ENCODE results near the gene MAP10.

MAP10 gene

DNA sequence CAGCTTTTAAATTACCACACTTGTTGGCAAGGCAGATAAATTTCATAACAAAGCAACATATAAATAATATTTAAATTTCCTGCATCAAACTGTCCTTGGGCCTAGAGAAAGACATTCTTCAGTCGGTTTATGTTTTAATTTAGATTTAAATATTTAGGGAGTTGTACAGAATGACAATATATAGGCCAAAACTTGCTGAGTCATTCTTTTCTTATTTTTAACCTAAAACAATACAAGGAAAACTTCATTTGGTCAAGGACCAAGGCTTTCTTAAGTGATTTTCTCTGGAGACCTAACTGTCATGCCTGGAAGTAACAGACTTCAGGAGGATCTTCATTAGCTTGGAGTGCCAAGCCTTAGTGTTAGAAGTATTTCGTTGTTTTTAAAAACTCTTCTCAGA is 5.6 kb downstream of the MAP10 start:
- no peak overlapping the region for H3K9ac ChIP-seq (ENCODE audit: low read length)
- H3K4me1 ChIP-seq (ENCODE audit: control insufficient read depth, insufficient read depth, low read length) = peaks cover 3% of the 10 kb centered on the region
- no peaks in the 10 kb centered on the region for H3K27me3 ChIP-seq (ENCODE audit: control insufficient read depth, insufficient read depth, low read length)
- H3K36me3 ChIP-seq (ENCODE audit: control insufficient read depth, insufficient read depth, low read length) = no peaks in the 10 kb centered on the region
- no peak overlapping the region for H3K4me3 ChIP-seq (ENCODE audit: low read length)
- no peaks in the 10 kb centered on the region for H3K9me3 ChIP-seq (ENCODE audit: control insufficient read depth, low read length)

DNA sequence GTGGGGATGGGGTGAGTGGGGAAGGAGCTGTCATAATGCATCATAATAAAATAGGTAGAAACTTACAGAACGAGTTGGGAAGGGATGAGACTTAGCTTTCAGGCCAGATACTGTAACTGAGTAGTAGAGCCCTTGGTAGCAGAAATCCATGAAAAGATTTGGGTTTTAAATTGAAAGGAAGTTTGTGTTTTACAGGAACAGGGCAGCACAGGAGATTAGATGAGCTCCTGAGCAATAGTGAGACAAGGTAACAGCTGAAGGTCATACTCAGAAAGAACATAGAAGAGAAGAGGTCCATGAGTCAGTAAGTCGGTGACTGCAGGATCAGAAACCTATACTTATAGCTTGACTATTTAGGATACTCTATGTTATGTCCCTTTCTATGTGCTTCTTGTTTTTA is 7.3 kb downstream of the MAP10 start:
- Histone ChIP-seq H3K9me3 (ENCODE audit: control insufficient read depth, low read length) (no peaks in the 10 kb centered on the region), H3K4me1 (ENCODE audit: control insufficient read depth, insufficient read depth, low read length) (no peaks in the 10 kb centered on the region), H3K27me3 (ENCODE audit: control insufficient read depth, insufficient read depth, low read length) (no peaks in the 10 kb centered on the region), H3K4me3 (ENCODE audit: low read length) (no peak overlapping the region), H3K9ac (ENCODE audit: low read length) (no peak overlapping the region), H3K36me3 (ENCODE audit: control insufficient read depth, insufficient read depth, low read length) (no peaks in the 10 kb centered on the region)

DNA sequence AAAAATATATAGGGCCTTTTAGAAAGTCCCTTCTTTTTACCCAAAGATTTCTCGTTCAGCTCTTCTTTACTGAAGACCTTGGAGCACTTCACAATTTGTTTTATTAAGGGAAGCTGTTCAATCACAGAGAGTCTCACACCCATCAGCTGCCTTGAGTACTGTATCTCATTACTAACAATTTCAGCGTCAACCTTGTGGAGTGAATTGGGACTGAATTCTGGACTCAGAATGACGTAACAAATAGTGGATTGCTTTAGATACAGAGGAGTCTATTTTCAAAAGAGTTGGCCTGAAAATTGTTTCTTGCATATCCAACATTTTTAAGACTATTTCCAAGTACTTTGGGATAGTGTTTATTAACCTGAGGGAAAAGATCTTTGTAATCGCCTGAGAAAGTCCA is 7.9 kb downstream of the MAP10 start:
- Histone ChIP-seq H3K36me3 (ENCODE audit: control insufficient read depth, insufficient read depth, low read length) (no peaks in the 10 kb centered on the region), H3K9me3 (ENCODE audit: control insufficient read depth, low read length) (no peaks in the 10 kb centered on the region), H3K4me3 (ENCODE audit: low read length) (no peak overlapping the region), H3K27me3 (ENCODE audit: control insufficient read depth, insufficient read depth, low read length) (no peaks in the 10 kb centered on the region), H3K4me1 (ENCODE audit: control insufficient read depth, insufficient read depth, low read length) (no peaks in the 10 kb centered on the region), H3K9ac (ENCODE audit: low read length) (no peak overlapping the region)

DNA sequence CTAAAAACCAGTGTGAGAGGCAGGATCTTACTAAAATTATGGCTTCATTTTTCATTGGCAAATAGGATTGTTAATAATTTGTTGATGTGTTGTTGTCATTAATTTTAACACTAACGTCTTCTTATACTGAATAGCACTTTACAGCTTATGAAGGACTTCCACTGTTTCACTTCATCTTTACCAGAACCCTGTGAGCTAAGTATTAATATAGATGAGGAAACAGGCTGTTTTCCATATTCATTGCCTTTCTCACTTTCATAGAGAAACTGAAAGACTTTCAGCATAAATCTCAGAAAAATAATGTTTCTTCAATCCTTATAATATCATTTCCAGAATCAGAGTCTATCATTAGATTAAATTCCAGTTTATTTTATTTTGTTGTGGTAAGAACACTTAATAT is 8.5 kb downstream of the MAP10 start:
- H3K9ac ChIP-seq (ENCODE audit: low read length) = no peak overlapping the region
- no peaks in the 10 kb centered on the region for H3K27me3 ChIP-seq (ENCODE audit: control insufficient read depth, insufficient read depth, low read length)
- no peaks in the 10 kb centered on the region for H3K9me3 ChIP-seq (ENCODE audit: control insufficient read depth, low read length)
- no peaks in the 10 kb centered on the region for H3K36me3 ChIP-seq (ENCODE audit: control insufficient read depth, insufficient read depth, low read length)
- no peak overlapping the region for H3K4me3 ChIP-seq (ENCODE audit: low read length)
- no peaks in the 10 kb centered on the region for H3K4me1 ChIP-seq (ENCODE audit: control insufficient read depth, insufficient read depth, low read length)

DNA sequence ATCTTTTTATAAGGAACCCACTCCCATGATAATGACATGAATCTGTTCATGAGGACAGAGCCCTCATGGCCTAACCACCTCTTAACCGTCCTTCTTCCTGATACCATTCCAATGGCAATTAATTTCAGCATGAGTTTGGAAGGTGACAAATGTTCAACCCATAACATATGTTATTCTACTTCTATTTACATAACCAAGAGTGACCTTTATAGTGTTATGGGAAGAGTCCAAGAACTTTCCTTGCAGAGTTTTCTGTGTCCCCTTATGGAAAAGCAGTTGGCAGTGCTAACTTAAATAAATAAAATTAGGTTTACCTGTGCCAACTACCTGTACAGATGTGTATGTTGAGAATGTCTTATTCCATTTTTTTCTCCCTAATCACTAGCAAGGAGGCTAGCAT is 11.1 kb downstream of the MAP10 start:
- no peak overlapping the region for H3K4me3 ChIP-seq (ENCODE audit: low read length)
- H3K9ac ChIP-seq (ENCODE audit: low read length) = no peak overlapping the region
- H3K36me3 ChIP-seq (ENCODE audit: control insufficient read depth, insufficient read depth, low read length) = no peaks in the 10 kb centered on the region
- no peaks in the 10 kb centered on the region for H3K9me3 ChIP-seq (ENCODE audit: control insufficient read depth, low read length)
- no peaks in the 10 kb centered on the region for H3K27me3 ChIP-seq (ENCODE audit: control insufficient read depth, insufficient read depth, low read length)
- H3K4me1 ChIP-seq (ENCODE audit: control insufficient read depth, insufficient read depth, low read length) = no peaks in the 10 kb centered on the region

DNA sequence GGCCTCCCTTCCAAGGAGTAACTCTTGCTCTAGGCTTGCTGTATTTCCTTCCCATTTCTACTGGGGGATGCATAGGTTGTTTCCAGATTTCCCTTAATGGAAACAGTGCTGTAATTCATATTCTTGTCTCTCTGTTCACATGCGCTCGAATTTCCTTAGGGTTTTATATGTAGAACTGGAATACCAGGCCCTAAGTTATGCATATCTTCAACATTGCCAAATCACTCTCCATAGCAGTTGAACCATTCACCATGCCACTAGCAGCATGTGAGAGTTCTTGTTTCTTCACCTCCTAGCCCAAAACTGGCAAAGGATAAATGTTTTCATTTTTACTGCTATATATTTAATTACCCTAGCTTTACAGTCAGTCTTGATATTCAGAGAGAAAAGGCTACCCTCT is 12.8 kb downstream of the MAP10 start:
- no peaks in the 10 kb centered on the region for H3K9me3 ChIP-seq (ENCODE audit: control insufficient read depth, low read length)
- H3K4me1 ChIP-seq (ENCODE audit: control insufficient read depth, insufficient read depth, low read length) = no peaks in the 10 kb centered on the region
- no peaks in the 10 kb centered on the region for H3K36me3 ChIP-seq (ENCODE audit: control insufficient read depth, insufficient read depth, low read length)
- H3K4me3 ChIP-seq (ENCODE audit: low read length) = no peak overlapping the region
- H3K9ac ChIP-seq (ENCODE audit: low read length) = no peak overlapping the region
- H3K27me3 ChIP-seq (ENCODE audit: control insufficient read depth, insufficient read depth, low read length) = no peaks in the 10 kb centered on the region

DNA sequence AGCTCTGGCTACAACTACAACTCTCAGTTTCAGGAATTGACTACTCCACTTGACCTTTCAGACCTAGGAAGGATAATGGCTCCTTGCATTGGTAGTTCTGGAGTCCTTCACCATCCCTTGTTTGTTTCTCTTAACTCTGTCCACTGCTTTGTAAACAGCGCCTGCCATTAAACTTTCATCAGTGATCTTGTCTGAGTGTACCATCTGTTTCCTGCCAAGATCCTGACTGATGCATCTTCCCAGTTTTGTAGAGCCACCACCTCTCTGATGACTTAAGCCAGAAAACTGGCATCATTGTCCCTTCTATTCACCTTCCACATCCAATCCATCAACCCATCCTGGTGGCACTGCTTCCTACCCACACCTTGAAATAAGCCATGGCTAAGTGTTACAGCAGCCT is 15.2 kb downstream of the MAP10 start:
- H3K27me3 ChIP-seq (ENCODE audit: control insufficient read depth, insufficient read depth, low read length) = no peaks in the 10 kb centered on the region
- H3K9me3 ChIP-seq (ENCODE audit: control insufficient read depth, low read length) = no peaks in the 10 kb centered on the region
- no peak overlapping the region for H3K9ac ChIP-seq (ENCODE audit: low read length)
- H3K36me3 ChIP-seq (ENCODE audit: control insufficient read depth, insufficient read depth, low read length) = no peaks in the 10 kb centered on the region
- H3K4me3 ChIP-seq (ENCODE audit: low read length) = no peak overlapping the region
- no peaks in the 10 kb centered on the region for H3K4me1 ChIP-seq (ENCODE audit: control insufficient read depth, insufficient read depth, low read length)

DNA sequence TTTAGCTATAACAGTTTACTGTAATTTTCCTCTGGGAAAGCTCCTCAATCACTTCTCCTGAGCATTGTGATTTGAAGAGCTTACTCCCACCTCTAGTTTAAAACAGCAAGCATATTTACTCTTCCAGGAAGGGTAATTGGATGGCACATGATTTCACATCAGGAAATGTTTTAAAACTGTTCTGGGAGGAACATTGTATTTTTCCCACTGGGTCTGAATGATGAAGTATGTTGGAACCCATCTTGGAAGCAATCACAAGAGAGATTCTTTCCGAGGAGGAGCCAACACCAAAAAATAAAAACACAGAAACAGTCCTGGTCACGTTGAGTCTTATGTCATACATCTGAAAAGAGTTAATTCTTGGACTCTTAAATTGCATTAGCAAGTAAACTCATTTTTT is 17.3 kb downstream of the MAP10 start:
- Histone ChIP-seq H3K9ac (ENCODE audit: low read length) (no peak overlapping the region), H3K9me3 (ENCODE audit: control insufficient read depth, low read length) (no peaks in the 10 kb centered on the region), H3K4me1 (ENCODE audit: control insufficient read depth, insufficient read depth, low read length) (no peaks in the 10 kb centered on the region)

DNA sequence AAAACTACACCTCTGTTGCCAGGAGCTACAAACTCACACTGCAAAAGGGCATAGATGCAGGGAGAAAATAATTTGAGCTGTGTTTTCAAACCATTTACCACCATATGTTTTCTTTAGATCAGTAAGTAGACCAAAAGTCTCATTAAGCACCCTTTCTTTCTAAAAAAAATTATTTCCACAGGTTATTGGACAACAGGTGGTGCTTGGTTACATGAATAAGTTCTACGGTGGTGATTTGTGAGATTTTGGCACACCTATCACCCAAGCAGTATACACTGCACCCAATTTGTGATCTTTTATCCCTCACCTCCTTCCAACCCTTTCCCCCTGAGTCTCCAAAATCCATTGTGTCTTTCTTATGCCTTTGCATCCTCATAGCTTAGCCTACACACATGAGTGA is 21.1 kb downstream of the MAP10 start:
- H3K36me3 ChIP-seq (ENCODE audit: control insufficient read depth, insufficient read depth, low read length) = no peaks in the 10 kb centered on the region
- H3K4me3 ChIP-seq (ENCODE audit: low read length) = no peak overlapping the region

More for the DNA sequence above, 17.3 kb downstream of the MAP10 start:
- no peaks in the 10 kb centered on the region for H3K27me3 ChIP-seq (ENCODE audit: control insufficient read depth, insufficient read depth, low read length)
- no peaks in the 10 kb centered on the region for H3K36me3 ChIP-seq (ENCODE audit: control insufficient read depth, insufficient read depth, low read length)
- H3K4me3 ChIP-seq (ENCODE audit: low read length) = no peak overlapping the region

DNA sequence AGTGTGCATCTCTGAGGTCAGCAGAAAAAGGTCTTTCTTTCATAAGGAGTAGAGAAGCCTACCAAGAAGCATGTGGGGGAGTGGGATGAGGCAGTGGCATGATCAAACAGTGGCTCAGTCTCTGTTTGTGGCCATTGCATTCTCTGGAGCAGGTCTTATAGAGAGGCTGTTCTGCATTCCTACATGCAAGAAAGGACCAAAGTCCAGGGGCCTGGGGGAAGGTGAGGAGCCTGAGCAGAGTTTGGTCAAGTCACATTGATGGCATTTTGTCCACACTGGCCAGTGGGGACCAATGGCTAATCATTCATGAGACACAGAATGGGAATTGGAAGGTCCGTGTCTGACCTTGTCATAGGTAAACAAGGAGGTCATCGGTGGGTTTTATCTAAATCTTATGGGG is 25.4 kb downstream of the MAP10 start:
- Histone ChIP-seq H3K9me3 (ENCODE audit: control insufficient read depth, low read length) (no peaks in the 10 kb centered on the region), H3K9ac (ENCODE audit: low read length) (no peak overlapping the region), H3K27me3 (ENCODE audit: control insufficient read depth, insufficient read depth, low read length) (no peaks in the 10 kb centered on the region), H3K4me3 (ENCODE audit: low read length) (no peak overlapping the region), H3K4me1 (ENCODE audit: control insufficient read depth, insufficient read depth, low read length) (no peaks in the 10 kb centered on the region), H3K36me3 (ENCODE audit: control insufficient read depth, insufficient read depth, low read length) (no peaks in the 10 kb centered on the region)

More for the DNA sequence above, 21.1 kb downstream of the MAP10 start:
- Histone ChIP-seq H3K9me3 (ENCODE audit: control insufficient read depth, low read length) (no peaks in the 10 kb centered on the region), H3K4me1 (ENCODE audit: control insufficient read depth, insufficient read depth, low read length) (no peaks in the 10 kb centered on the region), H3K9ac (ENCODE audit: low read length) (no peak overlapping the region), H3K27me3 (ENCODE audit: control insufficient read depth, insufficient read depth, low read length) (no peaks in the 10 kb centered on the region)

DNA sequence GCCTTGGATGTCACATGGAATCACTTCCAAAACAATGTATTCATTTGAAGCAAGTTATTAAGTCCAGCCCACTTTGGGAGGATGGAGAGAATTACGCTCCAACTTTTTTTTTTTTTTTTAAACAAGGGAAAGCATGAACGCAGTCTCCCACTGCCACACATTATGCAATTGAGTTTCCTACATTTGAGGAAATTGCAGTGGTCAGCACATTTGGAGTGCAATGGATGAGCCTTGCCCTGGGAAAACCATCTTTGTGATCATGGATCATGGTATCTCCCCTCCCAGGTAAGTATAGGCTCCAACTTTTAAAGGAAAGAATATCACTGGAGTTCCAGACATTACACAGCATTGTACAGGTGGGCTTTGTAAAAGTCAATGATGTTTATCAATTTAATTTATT is 26.7 kb downstream of the MAP10 start:
- Histone ChIP-seq H3K4me3 (ENCODE audit: low read length) (no peak overlapping the region), H3K36me3 (ENCODE audit: control insufficient read depth, insufficient read depth, low read length) (no peaks in the 10 kb centered on the region), H3K27me3 (ENCODE audit: control insufficient read depth, insufficient read depth, low read length) (no peaks in the 10 kb centered on the region), H3K4me1 (ENCODE audit: control insufficient read depth, insufficient read depth, low read length) (no peaks in the 10 kb centered on the region), H3K9ac (ENCODE audit: low read length) (no peak overlapping the region), H3K9me3 (ENCODE audit: control insufficient read depth, low read length) (no peaks in the 10 kb centered on the region)

DNA sequence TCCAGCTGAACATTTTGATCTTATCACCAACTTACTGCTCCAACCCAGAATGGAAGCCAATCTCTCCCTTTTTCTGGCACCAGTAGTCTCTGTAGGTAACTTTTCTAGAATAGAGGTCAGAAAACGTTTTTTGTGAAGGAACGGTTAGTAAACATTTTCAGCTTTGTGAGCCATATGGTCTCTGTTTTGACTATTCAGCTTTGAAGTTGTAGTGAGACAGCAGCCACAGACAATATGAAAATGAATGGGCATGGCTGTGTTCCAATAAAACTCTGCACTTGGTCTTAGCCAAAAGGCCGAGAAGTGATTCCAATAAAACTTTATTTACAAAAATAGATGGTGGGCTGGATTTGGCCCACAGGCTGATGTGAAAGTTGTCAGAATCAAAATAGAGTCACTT is 28.9 kb downstream of the MAP10 start:
- H3K36me3 ChIP-seq (ENCODE audit: control insufficient read depth, insufficient read depth, low read length) = no peaks in the 10 kb centered on the region
- no peak overlapping the region for H3K9ac ChIP-seq (ENCODE audit: low read length)
- no peak overlapping the region for H3K4me3 ChIP-seq (ENCODE audit: low read length)
- H3K27me3 ChIP-seq (ENCODE audit: control insufficient read depth, insufficient read depth, low read length) = no peaks in the 10 kb centered on the region
- H3K4me1 ChIP-seq (ENCODE audit: control insufficient read depth, insufficient read depth, low read length) = no peaks in the 10 kb centered on the region
- no peaks in the 10 kb centered on the region for H3K9me3 ChIP-seq (ENCODE audit: control insufficient read depth, low read length)

DNA sequence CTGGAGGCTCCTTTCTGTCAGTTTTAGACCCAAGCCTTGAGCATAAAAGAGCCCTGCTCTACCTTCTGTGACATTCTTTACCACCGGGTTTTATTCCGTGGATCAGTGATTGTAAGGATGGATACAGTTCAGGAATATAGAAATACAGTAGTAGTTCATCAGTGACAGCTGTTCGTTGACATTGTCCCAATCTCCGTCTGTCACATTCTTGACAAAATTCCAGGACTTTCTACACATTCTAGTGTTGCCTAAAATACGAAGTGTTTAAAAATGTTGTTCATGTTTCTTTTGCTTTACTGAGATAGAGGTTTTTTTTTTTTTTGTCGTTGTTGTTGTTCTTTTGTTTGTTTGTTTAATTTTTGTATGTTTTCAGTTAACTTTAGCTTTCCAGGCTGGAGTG is 29.9 kb downstream of the MAP10 start:
- Histone ChIP-seq H3K27me3 (ENCODE audit: control insufficient read depth, insufficient read depth, low read length) (no peaks in the 10 kb centered on the region), H3K4me1 (ENCODE audit: control insufficient read depth, insufficient read depth, low read length) (no peaks in the 10 kb centered on the region), H3K9ac (ENCODE audit: low read length) (no peak overlapping the region), H3K9me3 (ENCODE audit: control insufficient read depth, low read length) (no peaks in the 10 kb centered on the region), H3K4me3 (ENCODE audit: low read length) (no peak overlapping the region), H3K36me3 (ENCODE audit: control insufficient read depth, insufficient read depth, low read length) (no peaks in the 10 kb centered on the region)

Data from mucosa of stomach (tissue), 1 donor.